22Rv1 (cell line): Measurements from ENCODE around the gene TANC2.

Experiments
- H3K27ac ChIP-seq: fragments of 450-650 bp; 2 replicates; pipeline ENCODE4 v1.5.1; 2017
- CTCF ChIP-seq: fragments of 450-650 bp; IDR thresholded peaks from 2 replicates; pipeline ENCODE4 v1.5.1; 2017; ENCODE audit warnings: mild to moderate bottlenecking
- ZFX ChIP-seq: fragments of 450-650 bp; IDR thresholded peaks from 2 replicates; pipeline ENCODE4 v1.6.1; 2017; ENCODE audit warnings: antibody characterized with exemption, borderline replicate concordance

The TANC2 gene

GRCh38 chr17:63001689-63002394, 35.8 kb downstream of the TANC2 start:
- H3K27ac ChIP-seq: no peak overlapping the region
- TF ChIP-seq CTCF (no peak), ZFX (no peak)

DNA sequence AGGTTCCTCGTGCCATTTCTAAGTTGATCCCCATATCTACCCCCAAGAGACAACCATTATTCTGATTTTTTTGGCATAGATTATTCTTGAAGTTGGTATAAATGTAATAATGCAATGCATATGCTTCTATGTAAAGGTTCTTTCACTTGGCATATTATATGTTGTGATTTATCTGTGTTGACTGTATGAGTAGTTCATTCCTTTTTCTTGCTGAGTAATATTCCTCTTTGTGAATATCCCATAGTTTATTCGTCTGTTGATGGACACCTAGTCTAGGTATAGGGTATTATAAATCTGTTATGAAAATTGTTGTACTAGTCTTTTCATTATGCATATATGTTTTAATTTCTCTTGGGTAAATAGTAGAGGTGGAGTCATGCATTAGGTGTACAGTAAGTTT, 36.6 kb downstream of the TANC2 start:
- TF ChIP-seq CTCF (no peak), ZFX (no peak)
- no peak overlapping the region for H3K27ac ChIP-seq

GRCh38 chr17:63015824-63016223, 49.8 kb downstream of the TANC2 start:
- no peak for TF ChIP-seq ZFX
- no peak for TF ChIP-seq CTCF

More at GRCh38 chr17:63015824-63016223, 49.8 kb downstream of the TANC2 start:
- H3K27ac ChIP-seq: no peak overlapping the region
